Camera-type eye (tissue), 1 donor: ENCODE measurements around the gene TP53TG3E. TPM values are rescaled to one million over a fixed set of nuclear protein-coding genes. Genes with fewer than 3 reads are reported as not detected.

Experiments used
- total RNA-seq: library from RNA; depleted of rRNA; stranded (reverse); fragments of >200 nt; gene quantifications from one replicate; pipeline ENCODE4 v1.2.3, GENCODE V29; 2014

The TP53TG3E gene
- not detected for total RNA-seq

GRCh38 chr16:33304006-33304405 lies at the start of gene TP53TG3E:
Gene TP53TG3E (plus strand): TSS chr16:33304306. CDS start chr16:33304374, 68 bp downstream.

Other genes with a start within 250 kb of the TP53TG3E start
- gene TP53TG3C, start 110.1 kb upstream of the TP53TG3E start, total RNA-seq, result not detected
- not detected for gene TP53TG3B, start 56.5 kb downstream of the TP53TG3E start, total RNA-seq
- not detected for gene TP53TG3F, start 155.3 kb downstream of the TP53TG3E start, total RNA-seq